Hematopoietic multipotent progenitor cell treated with erythropoietin and hydrocortisone succinate and interleukin-3 and kit ligand, for 6 days (in vitro differentiated cells): ENCODE results near the gene MVB12B.
"Not testable (repeated sequence)": the region's sequence is repeated elsewhere in the genome, so short reads cannot be mapped to it uniquely, and the experiment has no call there.

Experiments used
- DNase-seq: peaks from one replicate; pipeline ENCODE4 v3.0.0-alpha.2; 2015

MVB12B gene

DNA sequence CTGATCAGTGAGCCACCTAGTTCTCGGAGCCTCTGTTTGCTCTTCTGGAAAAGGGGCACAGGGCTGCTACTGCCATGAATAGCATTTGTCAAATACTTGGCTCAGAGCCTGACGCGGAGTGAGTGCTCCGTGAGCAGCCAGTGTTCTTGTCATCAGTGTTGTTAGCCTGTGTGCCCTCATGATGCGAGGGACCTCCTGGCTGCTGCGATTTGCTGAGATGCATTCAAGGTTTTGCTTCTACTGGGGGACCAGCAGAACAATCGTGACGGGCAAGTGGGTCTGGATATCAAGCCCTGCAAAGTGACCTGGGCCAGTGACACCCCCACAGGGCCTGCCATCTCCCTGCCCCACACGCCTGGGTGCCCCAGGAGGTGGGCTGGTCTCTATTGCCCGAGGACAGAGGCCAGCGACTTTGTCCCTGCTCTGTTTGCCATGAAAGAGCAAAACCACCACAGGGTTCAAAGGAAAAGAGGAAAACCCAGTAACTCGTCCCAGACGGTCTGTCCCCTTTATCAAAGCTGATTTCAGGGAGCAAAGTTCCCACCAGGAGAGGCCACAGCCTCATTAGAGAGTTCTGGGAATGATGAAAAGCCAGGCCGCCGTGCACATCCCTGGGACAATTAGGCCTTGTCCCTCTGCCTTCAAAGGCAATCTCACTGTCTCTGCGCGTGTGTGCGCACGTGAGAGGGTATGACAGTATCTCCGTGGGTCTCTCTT, 200.6 kb downstream of the MVB12B start:
- DNase-seq = no peak

- no peak for DNase-seq
Measured at GRCh38 chr9:126528111-126528510, 201.5 kb downstream of the MVB12B start.

DNA sequence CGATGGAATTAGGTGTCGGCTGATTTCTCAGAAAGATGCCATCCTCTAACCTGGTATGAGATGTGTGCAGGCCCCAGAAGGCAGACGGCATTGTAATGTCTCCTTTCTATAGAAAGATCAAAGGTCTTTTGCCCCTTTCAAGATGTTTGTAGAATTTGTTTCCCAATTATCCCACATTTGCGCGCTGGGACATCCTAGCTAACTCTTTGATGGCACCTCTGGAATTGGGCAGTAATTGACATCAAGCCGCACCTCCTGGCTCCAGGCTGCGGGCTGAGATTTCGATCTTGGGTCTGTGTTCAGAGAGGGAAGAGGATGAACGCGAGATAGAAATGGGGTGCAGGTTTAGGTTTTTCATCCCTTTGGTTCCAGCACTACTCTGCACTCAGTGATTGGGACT, 202.3 kb downstream of the MVB12B start:
- DNase-seq = no peak

DNA sequence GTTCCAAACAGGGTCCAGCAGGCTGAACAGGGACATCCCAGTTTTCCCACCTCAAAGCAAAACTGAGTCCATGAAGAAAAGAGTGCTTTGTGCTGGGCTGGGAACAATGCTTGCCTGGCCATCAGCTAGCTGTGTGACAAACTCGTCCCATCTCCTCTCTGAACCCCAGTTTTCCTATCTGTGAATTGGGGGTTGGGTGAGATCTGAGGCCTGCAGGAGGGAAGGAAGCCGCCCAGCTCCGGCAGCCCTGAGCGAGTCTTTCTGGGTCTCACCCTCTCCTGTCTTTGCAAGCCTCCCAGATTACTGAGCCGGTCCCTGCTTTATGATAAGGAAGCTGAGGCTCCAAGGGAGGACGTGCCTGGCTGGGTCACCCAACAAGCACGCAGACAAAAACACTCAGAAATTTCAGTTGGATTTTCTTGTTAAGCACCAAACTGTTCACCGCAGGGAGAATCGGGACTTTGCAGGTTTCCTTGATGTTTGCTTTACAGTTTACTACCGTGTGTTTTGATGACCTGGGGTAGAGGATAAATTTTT, 204.5 kb downstream of the MVB12B start:
- no peak for DNase-seq

DNA sequence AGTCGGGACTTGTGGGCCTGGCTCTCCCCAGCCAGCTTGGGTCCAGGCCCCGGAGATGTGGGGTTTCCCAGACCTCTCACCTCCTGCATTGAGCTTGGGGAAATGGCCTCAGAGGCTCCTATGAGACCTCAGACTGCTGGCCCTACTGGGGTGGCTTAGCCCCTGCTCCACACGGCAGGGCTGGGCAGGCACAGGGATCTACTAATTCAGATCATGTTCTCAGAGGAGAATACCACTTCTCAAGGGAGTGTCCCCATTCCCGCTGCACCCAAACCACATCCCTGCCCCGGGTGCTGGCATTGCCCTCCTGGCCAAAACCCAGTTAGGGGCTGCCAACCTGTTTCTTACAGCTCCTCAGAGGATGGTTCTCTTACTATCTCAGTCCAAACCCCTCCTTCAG, 205.0 kb downstream of the MVB12B start:
- DNase-seq = no peak

DNA sequence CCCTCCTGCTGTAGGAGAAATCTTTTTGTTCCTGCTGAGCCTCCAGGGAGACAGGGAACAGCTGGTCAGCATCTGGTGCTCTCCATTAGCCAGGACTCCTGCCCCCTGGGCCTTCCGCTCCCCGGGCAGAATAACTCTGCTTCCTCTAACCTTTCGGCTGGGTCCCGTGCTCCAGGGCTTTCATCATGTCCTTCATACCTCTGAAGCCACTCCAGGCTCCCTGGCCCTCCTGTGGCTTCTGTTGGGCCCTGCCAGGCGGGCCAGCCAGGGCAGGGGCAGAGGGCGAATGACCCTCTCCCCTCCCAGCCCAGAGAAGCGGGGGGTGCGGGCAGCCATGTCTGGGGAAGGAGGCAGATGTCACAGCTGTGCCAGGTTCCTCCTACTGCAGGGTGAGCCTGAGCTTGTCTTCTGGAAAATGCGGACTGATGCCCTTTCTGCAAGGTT, 205.4 kb downstream of the MVB12B start:
- DNase-seq = no peak

DNA sequence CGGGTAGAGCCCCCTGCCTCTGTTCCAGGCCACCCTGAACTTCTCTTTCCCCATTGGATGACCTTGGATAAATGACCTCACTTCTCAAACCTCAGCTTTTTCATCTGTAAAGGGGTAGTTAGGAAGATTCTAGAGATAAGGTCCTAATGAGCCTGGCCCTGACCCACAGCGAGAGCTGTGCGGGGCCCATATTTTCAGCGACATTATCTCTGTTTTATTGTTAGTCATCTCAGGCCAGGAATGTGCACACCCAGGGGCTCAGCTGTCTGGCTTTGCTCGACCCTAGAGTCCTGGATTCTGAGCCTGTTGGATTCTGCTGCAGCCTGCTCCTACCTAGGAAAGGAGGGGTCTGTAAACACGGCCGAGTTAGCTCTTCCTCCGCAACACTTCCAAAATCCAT, 205.9 kb downstream of the MVB12B start:
- DNase-seq = no peak

GRCh38 chr9:126532951-126533925, 206.6 kb downstream of the MVB12B start:
- DNase-seq = peak; percentile 61

DNA sequence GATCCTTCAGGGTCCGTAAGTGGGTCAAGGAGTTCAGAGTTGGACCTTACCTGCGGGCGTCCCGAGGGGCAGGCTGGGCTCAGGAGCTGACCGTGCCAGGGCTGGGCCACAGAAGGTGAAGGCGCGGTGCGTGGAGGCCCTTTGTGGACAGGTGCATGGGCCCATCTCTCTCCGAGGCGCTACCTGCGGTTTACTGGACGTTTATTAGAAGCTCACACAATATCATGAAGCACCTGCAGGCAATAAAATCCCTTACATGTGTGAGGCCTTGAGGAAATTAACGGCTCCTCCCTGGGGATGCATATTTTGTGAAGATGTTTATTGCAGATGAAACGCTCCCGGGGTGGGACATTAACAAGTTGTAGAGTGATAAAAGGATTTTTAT, 207.3 kb downstream of the MVB12B start:
- DNase-seq = no peak

- no peak for DNase-seq
Measured at GRCh38 chr9:126534431-126535186, 208.0 kb downstream of the MVB12B start.

DNA sequence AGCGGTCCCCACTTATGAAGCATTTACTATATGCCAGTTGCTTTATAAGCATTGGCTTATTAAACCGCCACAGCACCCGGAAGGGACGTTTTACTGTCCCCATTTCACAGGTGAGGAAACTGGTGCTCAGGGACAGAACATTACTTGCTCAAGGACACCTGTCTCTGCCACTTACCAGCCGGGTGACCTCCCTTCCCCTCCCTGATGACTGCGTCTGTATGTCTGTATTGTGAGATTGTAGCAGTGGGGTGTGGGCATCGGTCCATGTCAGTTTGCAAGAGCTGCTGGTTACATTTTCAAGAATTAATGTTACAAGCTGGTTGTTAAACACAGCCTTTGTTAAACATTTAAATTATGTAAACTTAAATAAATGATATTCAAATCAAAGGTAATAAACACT, 209.5 kb downstream of the MVB12B start:
- no peak for DNase-seq

DNA sequence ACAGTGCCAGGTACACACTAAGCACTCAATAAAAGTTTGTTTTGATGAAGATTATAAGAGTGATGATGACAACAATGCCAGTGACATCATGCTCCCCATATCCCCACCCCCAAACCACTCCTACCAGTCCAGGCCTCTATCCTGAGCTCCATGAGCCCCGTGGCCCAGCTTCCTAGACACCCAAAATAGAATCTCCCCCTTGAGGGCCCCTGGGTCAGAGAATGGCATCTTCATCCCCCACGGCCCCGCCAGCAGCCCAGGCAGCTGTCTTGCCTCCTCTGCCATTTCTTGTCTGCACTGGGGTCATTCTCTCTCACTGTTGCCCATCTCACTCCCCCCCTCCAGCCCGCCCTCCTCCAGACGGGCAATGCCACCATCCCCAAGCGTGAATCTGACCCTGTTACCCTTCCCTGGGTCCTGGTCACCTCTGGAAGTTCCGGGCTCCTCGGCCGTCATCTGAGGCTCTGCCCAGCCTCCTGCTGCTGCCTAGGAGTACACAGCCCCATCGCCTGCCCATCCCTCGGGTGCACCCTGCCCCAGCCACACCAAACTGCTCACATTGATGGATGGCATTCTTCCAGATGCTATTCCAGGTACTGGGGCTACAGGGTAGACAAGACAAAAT, 210.3 kb downstream of the MVB12B start:
- no peak for DNase-seq

GRCh38 chr9:126538550-126538949, 211.9 kb downstream of the MVB12B start:
- no peak for DNase-seq

- not testable (repeated sequence) for DNase-seq
Measured at GRCh38 chr9:126540398-126540797, 213.8 kb downstream of the MVB12B start.

- no peak for DNase-seq
Measured at GRCh38 chr9:126543490-126543889, 216.9 kb downstream of the MVB12B start.

DNA sequence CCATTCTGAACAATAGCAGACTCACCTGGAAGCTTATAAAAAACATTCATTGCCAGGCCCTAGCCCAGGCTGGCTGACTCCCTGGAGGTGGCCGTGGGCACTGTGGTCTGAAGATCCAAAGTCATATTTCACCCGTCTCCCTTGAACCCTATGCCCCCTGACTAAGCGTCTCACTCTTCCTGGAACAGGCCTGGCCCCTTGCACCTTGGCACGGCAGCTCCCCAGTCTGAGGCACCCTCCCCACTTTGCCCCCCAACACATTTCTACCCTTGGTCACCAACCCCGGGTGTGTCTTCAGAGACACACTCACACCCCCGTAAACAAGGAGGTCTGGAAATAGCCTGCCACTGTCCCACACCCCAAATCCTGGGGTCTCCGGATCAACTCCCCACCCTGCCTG, 218.5 kb downstream of the MVB12B start:
- no peak for DNase-seq

GRCh38 chr9:126546036-126546435, 219.4 kb downstream of the MVB12B start:
- DNase-seq = no peak

DNA sequence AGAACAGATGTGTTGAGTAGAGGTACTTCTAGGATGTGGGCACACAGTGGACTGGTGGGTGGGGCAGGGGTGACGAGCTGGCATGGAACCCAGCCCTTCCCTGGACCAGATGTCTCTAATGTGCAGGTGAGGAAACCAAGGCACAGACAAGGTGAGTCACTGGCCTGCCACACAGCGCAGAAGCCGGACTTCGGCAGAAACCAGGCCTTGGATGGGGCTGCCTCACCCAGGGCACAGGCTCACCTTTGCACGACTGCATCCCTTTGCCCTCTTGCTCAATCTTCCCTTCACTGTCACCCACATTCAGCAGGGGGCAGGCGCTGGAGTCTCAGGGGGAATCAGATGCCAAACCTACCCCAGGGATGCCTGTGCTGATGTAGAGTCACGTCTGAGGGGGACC, 221.7 kb downstream of the MVB12B start:
- no peak for DNase-seq

GRCh38 chr9:126549246-126550006, 222.8 kb downstream of the MVB12B start:
- no peak for DNase-seq

GRCh38 chr9:126550891-126551351, 224.3 kb downstream of the MVB12B start:
- no peak for DNase-seq

- no peak for DNase-seq
Measured at GRCh38 chr9:126551812-126552211, 225.2 kb downstream of the MVB12B start.

DNA sequence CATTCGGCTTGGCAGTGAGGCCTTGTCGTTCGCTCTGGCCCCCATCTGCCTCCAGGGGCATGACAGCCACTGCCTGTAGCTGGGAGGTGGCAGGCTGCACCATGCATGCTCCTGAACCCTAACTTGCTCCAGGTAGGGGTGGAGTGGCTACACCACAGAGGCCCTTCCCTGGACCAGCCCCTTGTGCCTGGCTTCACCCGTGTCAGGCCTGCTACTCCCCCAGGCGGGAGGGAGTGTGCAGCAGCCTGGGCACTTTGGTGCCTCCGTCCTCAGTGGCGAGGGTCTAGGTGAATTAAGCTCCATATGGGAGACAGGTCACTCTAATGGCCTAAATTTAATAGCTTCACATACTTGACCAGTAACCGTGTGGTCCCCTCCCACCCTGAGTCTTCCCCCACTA, 227.7 kb downstream of the MVB12B start:
- no peak for DNase-seq
